Neuronal stem cell (in vitro differentiated cells): Measurements from ENCODE around the gene SP140.
"Not testable (repeated sequence)": the region's sequence is repeated elsewhere in the genome, so short reads cannot be mapped to it uniquely, and the experiment has no call there.

Source experiments
- DNase-seq: peaks from one replicate; pipeline ENCODE4 v3.0.0-alpha.2; 2013; ENCODE audit warnings: low spot score
- H2AFZ ChIP-seq: one replicate; pipeline ENCODE4 v1.6.1; 2013; ENCODE audit warnings: mild to moderate bottlenecking, low read length, inconsistent platforms
- H2AK5ac ChIP-seq: 2 replicates; pipeline ENCODE4 v1.6.1; 2013; ENCODE audit warnings: low read depth, mild to moderate bottlenecking, inconsistent platforms, low read length, moderate library complexity, mixed read lengths
- H2BK120ac ChIP-seq: 2 replicates; pipeline ENCODE4 v1.6.1; 2013; ENCODE audit warnings: low read depth, mild to moderate bottlenecking, inconsistent platforms, low read length, moderate library complexity, mixed read lengths
- H2BK12ac ChIP-seq: one replicate; pipeline ENCODE4 v1.6.1; 2013; ENCODE audit warnings: low read length, inconsistent platforms
- H2BK15ac ChIP-seq: 2 replicates; pipeline ENCODE4 v1.6.1; 2013; ENCODE audit warnings: mild to moderate bottlenecking, low read length, inconsistent platforms, mixed read lengths
- H2BK5ac ChIP-seq: one replicate; pipeline ENCODE4 v1.6.1; 2013; ENCODE audit warnings: inconsistent platforms, mild to moderate bottlenecking, low read length, moderate library complexity
- H3K14ac ChIP-seq: one replicate; pipeline ENCODE4 v1.6.1; 2013; ENCODE audit warnings: low read length, inconsistent platforms
- H3K18ac ChIP-seq: 2 replicates; pipeline ENCODE4 v1.6.1; 2013; ENCODE audit warnings: low read length, inconsistent platforms
- H3K23ac ChIP-seq: 2 replicates; pipeline ENCODE4 v1.6.1; 2013; ENCODE audit warnings: low read depth, mild to moderate bottlenecking, mixed read lengths, low read length, inconsistent platforms; ENCODE audit not compliant: poor library complexity
- H3K27ac ChIP-seq: replicated peaks from 3 replicates; pipeline ENCODE4 v1.5.1; 2013; ENCODE audit warnings: low read length, inconsistent platforms
- H3K27me3 ChIP-seq, 3 experiments: 2 replicates each; pipeline ENCODE4 v1.6.1; 2013; ENCODE audit warnings: low read length in 3 of 3, mild to moderate bottlenecking in 2 of 3, inconsistent platforms in 1 of 3, low read depth in 1 of 3, mixed read lengths in 1 of 3, moderate library complexity in 1 of 3; ENCODE audit not compliant: control insufficient read depth in 3 of 3, insufficient read depth in 3 of 3
- H3K36me3 ChIP-seq, 2 donors: replicated peaks in 1 of 2; 2 replicates each; pipeline ENCODE4 v1.6.1; 2013; ENCODE audit warnings: low read length in 2 of 2; ENCODE audit not compliant: control insufficient read depth in 2 of 2, insufficient read depth in 2 of 2
- H3K4ac ChIP-seq: 2 replicates; pipeline ENCODE4 v1.6.1; 2013; ENCODE audit warnings: inconsistent platforms, mild to moderate bottlenecking, low read length, moderate library complexity
- H3K4me1 ChIP-seq, 2 donors: 1 replicate in 1 of 2; 2 replicates in 1 of 2; pipeline ENCODE4 v1.6.1; 2013; ENCODE audit warnings: low read length in 2 of 2, low read depth in 1 of 2; ENCODE audit not compliant: control insufficient read depth in 2 of 2, insufficient read depth in 1 of 2
- H3K4me2 ChIP-seq: one replicate; pipeline ENCODE4 v1.6.1; 2013; ENCODE audit warnings: mild to moderate bottlenecking, low read length, inconsistent platforms; ENCODE audit not compliant: insufficient read depth, poor library complexity, severe bottlenecking
- H3K4me3 ChIP-seq, 2 donors: 2 replicates each; pipeline ENCODE4 v1.5.1; 2013; ENCODE audit warnings: low read length in 2 of 2, mild to moderate bottlenecking in 2 of 2, inconsistent platforms in 1 of 2, moderate library complexity in 1 of 2
- H3K79me1 ChIP-seq: one replicate; pipeline ENCODE4 v1.6.1; 2013; ENCODE audit warnings: low read depth, mild to moderate bottlenecking, inconsistent platforms, low read length, moderate library complexity
- H3K9ac ChIP-seq: one replicate; pipeline ENCODE4 v1.6.1; 2013; ENCODE audit warnings: mild to moderate bottlenecking, low read depth, low read length, inconsistent platforms; ENCODE audit not compliant: poor library complexity
- H3K9me3 ChIP-seq, 2 donors: replicated peaks in 1 of 2; 2 replicates each; pipeline versions ENCODE3 to v1.6.1; 2013; ENCODE audit warnings: low read length in 2 of 2, mild to moderate bottlenecking in 2 of 2, inconsistent platforms in 1 of 2, low read depth in 1 of 2, mixed read lengths in 1 of 2, moderate library complexity in 1 of 2; ENCODE audit not compliant: control insufficient read depth in 2 of 2, insufficient read depth in 1 of 2
- H4K8ac ChIP-seq: one replicate; pipeline ENCODE4 v1.6.1; 2013; ENCODE audit warnings: low read depth, mild to moderate bottlenecking, inconsistent platforms, low read length, moderate library complexity
- H4K91ac ChIP-seq: one replicate; pipeline ENCODE4 v1.6.1; 2013; ENCODE audit warnings: low read length, low read depth, mild to moderate bottlenecking, inconsistent platforms; ENCODE audit not compliant: poor library complexity
- WGBS, 2 donors: extraction: QIAGEN DNeasy Blood & Tissue Kit; methylation state at CpG; one replicate each; pipeline ENCODE4 v1.1.7; 2013; ENCODE audit warnings: missing lambda C conversion rate in 2 of 2, mixed read lengths in 1 of 2; ENCODE audit not compliant: insufficient read length in 2 of 2, insufficient replicate concordance in 1 of 2; ENCODE audit errors: extremely low coverage in 2 of 2; 5-methylcytosine and 5-hydroxymethylcytosine counted together

SP140 gene

GRCh38 chr2:230220347-230220969, 5.1 kb upstream of the SP140 start:
- Histone ChIP-seq H3K4ac (no peak overlapping the region), H3K9me3 (peaks cover 0 to under 1% of the 10 kb centered on the region in 2 donors), H2BK15ac (no peak overlapping the region), H3K27me3 (peaks cover 0 to 2% (median 0%) of the 10 kb centered on the region in 3 experiments), H3K18ac (no peak overlapping the region), H2BK5ac (no peak overlapping the region), H3K14ac (no peak overlapping the region), H2AK5ac (no peak overlapping the region), H2AFZ (peak overlapping the region; percentile 91), H3K4me1 (peaks cover 0 to 2% of the 10 kb centered on the region in 2 donors), H3K27ac (no peak overlapping the region), H3K79me1 (no peaks in the 10 kb centered on the region), H2BK12ac (no peak overlapping the region), H3K4me3 (peak overlapping the region in 1 of 2 donors; percentile 49), H3K9ac (no peak overlapping the region), H3K4me2 (no peak overlapping the region), H4K8ac (no peak overlapping the region), H2BK120ac (no peak overlapping the region), H3K36me3 (no peaks in the 10 kb centered on the region), H3K23ac (no peak overlapping the region), H4K91ac (no peak overlapping the region)
- DNase-seq = no peak
- no CpG with 5 or more reads among the region's 1 CpG for WGBS, 2 donors

DNA sequence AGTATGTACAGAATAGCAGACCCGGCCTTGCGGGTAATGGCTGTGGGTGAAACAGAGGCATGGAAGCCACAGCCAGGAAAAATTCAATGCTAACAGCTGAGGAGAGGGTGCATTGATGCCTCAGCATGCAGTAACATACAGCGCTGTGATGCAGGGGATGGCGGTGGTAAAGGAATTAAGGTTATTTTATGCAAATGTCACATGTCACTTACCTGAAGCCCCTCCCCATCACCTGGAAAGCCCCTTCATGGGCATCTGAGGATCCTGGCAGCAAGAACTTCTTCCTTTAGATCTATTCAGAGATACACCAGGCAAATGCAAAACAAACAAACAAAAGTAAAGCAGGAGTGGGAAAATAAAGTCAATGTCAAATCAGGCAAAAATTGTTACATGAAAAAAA, 4.0 kb upstream of the SP140 start:
- no peak overlapping the region for H2BK12ac ChIP-seq
- no peaks in the 10 kb centered on the region for H3K36me3 ChIP-seq
- H3K4ac ChIP-seq = no peak overlapping the region
- H3K79me1 ChIP-seq = no peaks in the 10 kb centered on the region
- H4K8ac ChIP-seq = no peak overlapping the region
- H3K23ac ChIP-seq = no peak overlapping the region
- H3K9ac ChIP-seq = no peak overlapping the region
- no peak overlapping the region for H2BK15ac ChIP-seq
- no peak overlapping the region for H3K18ac ChIP-seq
- no peak overlapping the region for H2BK120ac ChIP-seq
- H2BK5ac ChIP-seq = no peak overlapping the region
- no peak overlapping the region for H2AK5ac ChIP-seq
- no peak overlapping the region for H2AFZ ChIP-seq
- no peak overlapping the region for H4K91ac ChIP-seq
- H3K4me1 ChIP-seq = peaks cover 0 to 2% of the 10 kb centered on the region in 2 donors
- H3K27ac ChIP-seq = no peak overlapping the region
- peaks cover 0 to 1% of the 10 kb centered on the region in 2 donors for H3K9me3 ChIP-seq
- no CpG with 5 or more reads among the region's 4 CpGs for WGBS, 2 donors
- H3K4me3 ChIP-seq = no peak overlapping the region
- H3K27me3 ChIP-seq = peaks cover 0 to 5% (median 0%) of the 10 kb centered on the region in 3 experiments
- no peak overlapping the region for H3K14ac ChIP-seq
- H3K4me2 ChIP-seq = no peak overlapping the region
- no peak for DNase-seq

- H3K4ac ChIP-seq, H3K9ac ChIP-seq, H3K27ac ChIP-seq, H2BK5ac ChIP-seq, H3K4me3 ChIP-seq, DNase-seq, H3K4me1 ChIP-seq, H3K9me3 ChIP-seq, H2AFZ ChIP-seq, H3K79me1 ChIP-seq, H3K36me3 ChIP-seq, H2BK12ac ChIP-seq, H3K27me3 ChIP-seq, H2BK120ac ChIP-seq, H4K8ac ChIP-seq, H3K18ac ChIP-seq, H3K23ac ChIP-seq, H2AK5ac ChIP-seq, H4K91ac ChIP-seq, H2BK15ac ChIP-seq, H3K4me2 ChIP-seq, H3K14ac ChIP-seq: not testable (repeated sequence)
- WGBS, 2 donors = no CpG with 5 or more reads among the region's 4 CpGs
Measured at GRCh38 chr2:230222829-230223228, 2.7 kb upstream of the SP140 start.

DNA sequence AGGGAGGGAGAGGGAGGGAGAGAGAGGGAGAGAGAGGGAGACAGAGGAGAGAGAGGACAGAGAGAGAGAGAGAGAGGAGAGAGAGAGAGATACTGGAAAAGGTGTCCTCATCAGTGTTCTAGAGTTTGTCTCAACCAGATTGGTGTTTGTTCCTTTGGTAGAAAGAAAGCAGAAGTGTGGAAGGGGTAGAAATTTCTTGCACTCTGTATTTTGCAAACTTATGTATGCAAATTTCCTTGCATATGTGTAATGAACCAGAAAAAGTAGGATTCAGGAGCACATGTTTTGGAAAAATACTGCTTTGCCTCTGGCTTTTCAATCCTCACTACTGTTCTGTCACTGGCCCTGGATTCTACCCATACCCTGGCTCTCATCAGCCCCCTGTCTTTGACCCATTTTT, 1.1 kb upstream of the SP140 start:
- Histone ChIP-seq H2BK5ac (no peak overlapping the region), H4K91ac (no peak overlapping the region), H3K14ac (no peak overlapping the region), H4K8ac (no peak overlapping the region), H3K36me3 (no peaks in the 10 kb centered on the region), H3K9ac (no peak overlapping the region), H3K4me3 (no peak overlapping the region), H2AFZ (no peak overlapping the region), H2BK12ac (no peak overlapping the region), H3K9me3 (peaks cover 0 to 1% of the 10 kb centered on the region in 2 donors), H3K27ac (no peak overlapping the region), H3K4ac (no peak overlapping the region), H2BK120ac (no peak overlapping the region), H3K79me1 (no peaks in the 10 kb centered on the region), H3K23ac (no peak overlapping the region), H3K4me1 (peaks cover 0 to 2% of the 10 kb centered on the region in 2 donors), H3K18ac (no peak overlapping the region), H2AK5ac (no peak overlapping the region), H3K4me2 (no peak overlapping the region), H2BK15ac (no peak overlapping the region), H3K27me3 (peaks cover 0 to 5% (median 0%) of the 10 kb centered on the region in 3 experiments)
- DNase-seq = no peak
